Liver (tissue), 9 donors: Measurements from ENCODE around the gene POLL. TPM values are rescaled to one million over a fixed set of nuclear protein-coding genes. Genes with fewer than 3 reads are reported as not detected.

ENCODE experiments used
- DNase-seq: peaks from one replicate; pipeline ENCODE4 v3.0.0-alpha.2; 2017; ENCODE audit warnings: low spot score
- H3K27ac ChIP-seq, 2 donors: one replicate each; pipeline ENCODE4 v1.7.0; 2013; ENCODE audit warnings: inconsistent platforms in 2 of 2, low read length in 2 of 2, control low read depth in 1 of 2, low read depth in 1 of 2, mild to moderate bottlenecking in 1 of 2
- H3K27me3 ChIP-seq, 4 donors: one replicate each; pipeline versions ENCODE4 v1.6.1 to v1.7.0; 2013; ENCODE audit warnings: low read length in 3 of 4, inconsistent platforms in 1 of 4, mild to moderate bottlenecking in 1 of 4, moderate library complexity in 1 of 4; ENCODE audit not compliant: control insufficient read depth in 4 of 4, insufficient read depth in 4 of 4
- H3K36me3 ChIP-seq, 4 donors: one replicate each; pipeline versions ENCODE4 v1.6.1 to v1.7.0; 2013; ENCODE audit warnings: low read length in 3 of 4, mild to moderate bottlenecking in 3 of 4, low read depth in 1 of 4, moderate library complexity in 1 of 4; ENCODE audit not compliant: control insufficient read depth in 4 of 4, insufficient read depth in 3 of 4
- H3K4me1 ChIP-seq, 4 donors: one replicate each; pipeline versions ENCODE4 v1.6.1 to v1.7.0; 2013; ENCODE audit warnings: low read length in 3 of 4, mild to moderate bottlenecking in 3 of 4, moderate library complexity in 1 of 4; ENCODE audit not compliant: control insufficient read depth in 4 of 4, insufficient read depth in 4 of 4
- H3K4me3 ChIP-seq, 3 donors: one replicate each; pipeline versions ENCODE4 v1.6.1 to v1.7.0; 2013; ENCODE audit warnings: low read length in 3 of 3, control low read depth in 1 of 3, low read depth in 1 of 3, mild to moderate bottlenecking in 1 of 3
- H3K9ac ChIP-seq, 2 donors: one replicate each; pipeline ENCODE4 v1.7.0; 2013; ENCODE audit warnings: low read length in 2 of 2, mild to moderate bottlenecking in 2 of 2, moderate library complexity in 2 of 2, control low read depth in 1 of 2, low read depth in 1 of 2
- H3K9me3 ChIP-seq, 4 donors: one replicate each; pipeline versions ENCODE4 v1.6.1 to v1.7.0; 2013; ENCODE audit warnings: low read length in 3 of 4; ENCODE audit not compliant: control insufficient read depth in 4 of 4
- EGR1 ChIP-seq, 2 donors: IDR thresholded peaks; 2 replicates each; pipeline ENCODE4 v1.6.1; 2016 to 2018; ENCODE audit warnings: antibody characterized with exemption in 2 of 2, low read depth in 2 of 2
- GABPA ChIP-seq, 2 donors: IDR thresholded peaks in 1 of 2; conservative IDR thresholded peaks in 1 of 2; 2 replicates each; pipeline ENCODE4 v1.6.1; 2016; ENCODE audit warnings: antibody characterized with exemption in 2 of 2, mild to moderate bottlenecking in 1 of 2, moderate library complexity in 1 of 2
- HNF4A ChIP-seq, 2 donors: conservative IDR thresholded peaks; 2 replicates each; pipeline ENCODE4 v1.6.1; 2016; ENCODE audit warnings: antibody characterized with exemption in 2 of 2, mild to moderate bottlenecking in 2 of 2
- HNF4G ChIP-seq: IDR thresholded peaks from 2 replicates; pipeline ENCODE4 v1.6.1; 2016; ENCODE audit warnings: antibody characterized with exemption
- MAX ChIP-seq: IDR thresholded peaks from 2 replicates; pipeline ENCODE4 v1.6.1; 2016; ENCODE audit warnings: antibody characterized with exemption
- NR2F2 ChIP-seq: IDR thresholded peaks from 2 replicates; pipeline ENCODE4 v1.6.1; 2016; ENCODE audit warnings: antibody characterized with exemption
- RXRA ChIP-seq, 2 donors: IDR thresholded peaks; 2 replicates each; pipeline ENCODE4 v1.6.1; 2017 to 2018; ENCODE audit warnings: antibody characterized with exemption in 2 of 2, mild to moderate bottlenecking in 1 of 2
- SP1 ChIP-seq: IDR thresholded peaks from 2 replicates; pipeline ENCODE4 v1.6.1; 2018; ENCODE audit warnings: antibody characterized with exemption, mild to moderate bottlenecking
- ZBTB33 ChIP-seq: IDR thresholded peaks from 2 replicates; pipeline ENCODE4 v1.6.1; 2016; ENCODE audit warnings: antibody characterized with exemption
- WGBS: extraction: QIAGEN DNeasy Blood & Tissue Kit; methylation state at CpG from one replicate; pipeline ENCODE4 v1.1.7; 2013; 5-methylcytosine and 5-hydroxymethylcytosine counted together
- polyA plus RNA-seq, 2 donors: library from polyadenylated mRNA; stranded (reverse) in 1 of 2; unstranded in 1 of 2; fragments of 200-250 nt in 1 of 2; fragments of >200 nt in 1 of 2; fragmentation: Nextera tagmentation in 1 of 2; extraction: Ambion mirVana in 1 of 2; gene quantifications; one replicate each; pipeline versions ENCODE4 v1.2.1 to v1.2.3, GENCODE V29; 2013 to 2015
- total RNA-seq, 2 donors: library from RNA; depleted of rRNA; stranded (reverse); fragments of >200 nt; gene quantifications; one replicate each; pipeline ENCODE4 v1.2.3, GENCODE V29; 2014
- TF ChIP-seq, protein P1 (sequence below): fragments of 150-350 bp; IDR thresholded peaks from 2 replicates; pipeline ENCODE4 v1.5.1; 2017; ENCODE audit warnings: improper control_type of control experiment, low read depth, low read length; ENCODE audit not compliant: missing input control
- donor health status: healthy.
- donor health status: healthy.
- donor health status: healthy.
- donor health status: healthy.
- donor health status: healthy.

POLL gene
- total and polyA plus RNA-seq, 4 donors = 8.8 to 13.0 (median 10.3) TPM

DNA sequence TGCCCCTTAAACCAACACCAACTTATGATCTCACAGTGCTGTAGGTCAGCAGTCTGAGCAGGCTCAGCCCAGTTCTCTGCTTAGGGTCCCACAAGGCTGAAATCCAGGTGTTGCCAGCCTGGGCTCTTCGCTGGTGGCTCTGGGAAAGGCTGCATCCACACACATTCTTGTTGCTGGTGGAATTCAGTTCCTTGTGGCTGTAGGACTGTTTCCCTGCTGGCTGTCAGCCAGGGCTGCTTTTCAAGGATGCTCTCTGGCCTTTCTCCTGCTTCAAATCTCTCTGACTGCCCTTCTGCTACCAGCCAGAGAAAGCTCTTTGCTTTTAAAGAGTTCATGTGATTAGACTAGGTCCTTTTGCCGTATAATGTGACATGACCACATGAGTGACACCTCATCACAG, 15.3 kb downstream of the POLL start (continued):
- TF ChIP-seq ZBTB33 = no peak
- TF ChIP-seq SP1 = no peak
- no peak for TF ChIP-seq EGR1 (IDR thresholded peaks at IDR 0.05; ENCODE audit: low read depth in 2 of 2)
- TF ChIP-seq GABPA (IDR thresholded peaks at IDR 0.05 in 1 of 2, conservative IDR thresholded peaks at IDR 0.05 in 1 of 2) = no peak
- TF ChIP-seq HNF4A (conservative IDR thresholded peaks at IDR 0.05) = no peak
- no peak for TF ChIP-seq MAX
- no peak for TF ChIP-seq HNF4G

- no peak overlapping the region for H3K27ac ChIP-seq
- WGBS = 90% methylated on average over 7 of the region's 7 CpGs
- TF ChIP-seq RXRA (IDR thresholded peaks at IDR 0.05) (no peak), NR2F2 (no peak)
- TF ChIP-seq, protein P1, sequence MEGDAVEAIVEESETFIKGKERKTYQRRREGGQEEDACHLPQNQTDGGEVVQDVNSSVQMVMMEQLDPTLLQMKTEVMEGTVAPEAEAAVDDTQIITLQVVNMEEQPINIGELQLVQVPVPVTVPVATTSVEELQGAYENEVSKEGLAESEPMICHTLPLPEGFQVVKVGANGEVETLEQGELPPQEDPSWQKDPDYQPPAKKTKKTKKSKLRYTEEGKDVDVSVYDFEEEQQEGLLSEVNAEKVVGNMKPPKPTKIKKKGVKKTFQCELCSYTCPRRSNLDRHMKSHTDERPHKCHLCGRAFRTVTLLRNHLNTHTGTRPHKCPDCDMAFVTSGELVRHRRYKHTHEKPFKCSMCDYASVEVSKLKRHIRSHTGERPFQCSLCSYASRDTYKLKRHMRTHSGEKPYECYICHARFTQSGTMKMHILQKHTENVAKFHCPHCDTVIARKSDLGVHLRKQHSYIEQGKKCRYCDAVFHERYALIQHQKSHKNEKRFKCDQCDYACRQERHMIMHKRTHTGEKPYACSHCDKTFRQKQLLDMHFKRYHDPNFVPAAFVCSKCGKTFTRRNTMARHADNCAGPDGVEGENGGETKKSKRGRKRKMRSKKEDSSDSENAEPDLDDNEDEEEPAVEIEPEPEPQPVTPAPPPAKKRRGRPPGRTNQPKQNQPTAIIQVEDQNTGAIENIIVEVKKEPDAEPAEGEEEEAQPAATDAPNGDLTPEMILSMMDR = no peak
Measured at GRCh38 chr10:101572126-101572525, 15.9 kb downstream of the POLL start.

DNA sequence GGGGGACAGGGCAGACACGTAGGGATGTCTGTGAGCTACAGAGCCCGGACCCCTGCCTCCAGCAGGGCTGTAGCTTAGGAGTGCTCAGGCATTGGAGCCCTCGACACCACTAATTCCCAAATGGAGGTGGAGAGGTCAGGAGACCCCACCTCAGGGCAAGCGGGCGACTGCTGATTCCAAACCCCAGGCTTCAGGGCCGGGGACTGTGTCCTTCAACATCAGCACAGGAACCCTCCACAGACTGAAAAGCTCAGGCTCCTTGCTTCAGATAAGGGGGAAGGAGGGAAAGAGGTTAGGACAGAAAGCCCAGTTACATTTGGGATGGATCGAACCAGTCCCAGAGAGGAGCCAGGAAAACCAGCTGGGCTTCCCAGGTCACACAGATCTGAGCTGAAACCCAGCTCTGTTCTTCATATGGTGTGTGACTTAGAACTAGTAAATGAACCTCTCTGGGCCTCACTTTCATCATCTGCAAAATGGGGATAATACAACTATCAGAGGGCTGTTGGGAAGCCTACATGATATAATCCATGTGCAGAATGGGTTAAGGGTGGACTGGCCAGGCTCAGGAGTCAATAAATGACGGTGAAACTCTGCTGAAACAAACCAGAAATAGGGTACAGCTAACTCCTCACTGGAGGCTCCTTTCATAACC, 16.7 kb downstream of the POLL start:
- Histone ChIP-seq H3K36me3 (no peaks in the 10 kb centered on the region), H3K27ac (no peak overlapping the region), H3K4me3 (no peak overlapping the region), H3K27me3 (peaks cover 0 to 7% (median 5%) of the 10 kb centered on the region in 4 donors), H3K4me1 (peaks cover 7 to 18% (median 10%) of the 10 kb centered on the region in 4 donors), H3K9me3 (peaks cover 5 to 10% (median 8%) of the 10 kb centered on the region in 4 donors), H3K9ac (no peak overlapping the region)
- DNase-seq = no peak
- TF ChIP-seq HNF4A (conservative IDR thresholded peaks at IDR 0.05) = no peak
- TF ChIP-seq ZBTB33 = no peak
- no peak for TF ChIP-seq GABPA (IDR thresholded peaks at IDR 0.05 in 1 of 2, conservative IDR thresholded peaks at IDR 0.05 in 1 of 2)
- 70% methylated on average over 8 of the region's 8 CpGs for WGBS

More at GRCh38 chr10:101572126-101572525, 15.9 kb downstream of the POLL start:
- H3K9me3 ChIP-seq = peaks cover 5 to 10% (median 8%) of the 10 kb centered on the region in 4 donors
- H3K4me1 ChIP-seq = peaks cover 7 to 16% (median 9%) of the 10 kb centered on the region in 4 donors
- no peak overlapping the region for H3K9ac ChIP-seq
- peaks cover 0 to 7% (median 2%) of the 10 kb centered on the region in 4 donors for H3K27me3 ChIP-seq
- DNase-seq = no peak
- H3K36me3 ChIP-seq = peaks cover 0 to 3% (median 0%) of the 10 kb centered on the region in 4 donors
- H3K4me3 ChIP-seq = no peak overlapping the region
